ENCODE measurements around the gene SEMG1.

Gene SEMG1

GRCh38 chr20:45221076-45221475 lies 14.2 kb downstream of the SEMG1 start, which contains the start of gene SEMG2:
SEMG2 (plus strand) TSS chr20:45221373; CDS start chr20:45221390, 17 bp downstream.
- in situ Hi-C loops (cut with MboI; ENCODE audit: low sequenced_read_pairs): no loop called here

DNA sequence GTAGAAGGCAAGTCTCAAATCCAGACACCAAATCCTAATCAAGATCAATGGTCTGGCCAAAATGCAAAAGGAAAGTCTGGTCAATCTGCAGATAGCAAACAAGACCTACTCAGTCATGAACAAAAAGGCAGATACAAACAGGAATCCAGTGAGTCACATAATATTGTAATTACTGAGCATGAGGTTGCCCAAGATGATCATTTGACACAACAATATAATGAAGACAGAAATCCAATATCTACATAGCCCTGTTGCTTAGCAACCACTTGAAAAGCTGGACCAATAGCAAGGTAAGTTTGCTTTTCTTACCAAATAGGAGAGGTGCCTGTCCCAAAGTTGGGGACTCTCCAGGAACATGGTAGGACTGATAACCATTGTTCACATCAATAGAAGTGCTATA lies 16.3 kb downstream of the SEMG1 start:
- in situ Hi-C loops (cut with MboI; ENCODE audit: low sequenced_read_pairs): no loop called here

GRCh38 chr20:45226287-45226686 lies 19.5 kb downstream of the SEMG1 start:
- in situ Hi-C loops (cut with MboI; ENCODE audit: low sequenced_read_pairs): no loop called here

- in situ Hi-C loops (cut with MboI; ENCODE audit: low sequenced_read_pairs): no loop called here
Measured at GRCh38 chr20:45229264-45230056, 22.6 kb downstream of the SEMG1 start.

GRCh38 chr20:45230631-45231030 lies 23.8 kb downstream of the SEMG1 start:
- in situ Hi-C loops (cut with MboI; ENCODE audit: low sequenced_read_pairs): no loop called here

DNA sequence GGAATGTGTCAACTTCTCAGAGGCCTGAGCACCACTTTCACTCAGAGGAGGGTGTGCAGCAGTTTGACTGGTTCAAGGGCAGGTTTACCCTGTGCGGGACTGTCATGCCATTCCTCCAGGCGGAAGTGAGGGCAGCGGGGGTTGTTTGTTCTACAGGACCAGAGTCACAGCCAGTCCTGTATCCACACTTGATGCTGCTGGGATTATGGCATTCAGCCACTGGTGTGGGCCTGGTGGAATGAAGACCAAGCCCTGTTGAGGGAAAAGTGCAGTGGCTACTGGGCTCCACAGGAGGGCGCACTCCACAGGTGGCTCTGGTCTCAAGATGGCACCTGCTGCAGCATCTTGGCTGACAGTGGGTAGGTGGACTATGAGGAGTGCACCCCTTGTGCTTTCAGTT lies 29.2 kb downstream of the SEMG1 start:
- in situ Hi-C loops (cut with MboI; ENCODE audit: low sequenced_read_pairs): no loop called here

- in situ Hi-C loops (cut with MboI; ENCODE audit: low sequenced_read_pairs): no loop called here
Measured at GRCh38 chr20:45238139-45238538, 31.3 kb downstream of the SEMG1 start.

- in situ Hi-C loops (cut with MboI; ENCODE audit: low sequenced_read_pairs): no loop called here
Measured at GRCh38 chr20:45246109-45246508, 39.3 kb downstream of the SEMG1 start.

DNA sequence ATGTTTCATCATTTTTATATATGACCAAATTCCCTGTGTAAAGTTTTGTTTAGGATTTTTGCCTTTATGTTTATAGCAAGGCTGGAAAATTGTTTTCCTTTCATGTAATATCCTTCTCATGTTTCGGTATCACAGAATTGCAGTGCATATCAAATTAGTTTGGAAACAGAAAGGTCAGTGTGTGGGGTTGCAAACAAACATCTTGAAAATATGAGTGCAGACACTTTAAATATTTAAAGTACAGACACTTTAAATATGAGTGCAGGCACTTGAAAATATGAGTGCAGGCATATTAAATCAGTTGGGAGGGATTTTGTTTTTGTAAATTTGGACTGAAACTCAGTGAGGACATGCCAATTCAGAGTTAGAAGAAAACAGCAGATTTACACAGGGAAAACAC lies 41.0 kb downstream of the SEMG1 start:
- in situ Hi-C loops (cut with MboI; ENCODE audit: low sequenced_read_pairs): no loop called here

GRCh38 chr20:45248609-45249008 lies 41.8 kb downstream of the SEMG1 start:
- in situ Hi-C loops (cut with MboI; ENCODE audit: low sequenced_read_pairs): no loop called here

DNA sequence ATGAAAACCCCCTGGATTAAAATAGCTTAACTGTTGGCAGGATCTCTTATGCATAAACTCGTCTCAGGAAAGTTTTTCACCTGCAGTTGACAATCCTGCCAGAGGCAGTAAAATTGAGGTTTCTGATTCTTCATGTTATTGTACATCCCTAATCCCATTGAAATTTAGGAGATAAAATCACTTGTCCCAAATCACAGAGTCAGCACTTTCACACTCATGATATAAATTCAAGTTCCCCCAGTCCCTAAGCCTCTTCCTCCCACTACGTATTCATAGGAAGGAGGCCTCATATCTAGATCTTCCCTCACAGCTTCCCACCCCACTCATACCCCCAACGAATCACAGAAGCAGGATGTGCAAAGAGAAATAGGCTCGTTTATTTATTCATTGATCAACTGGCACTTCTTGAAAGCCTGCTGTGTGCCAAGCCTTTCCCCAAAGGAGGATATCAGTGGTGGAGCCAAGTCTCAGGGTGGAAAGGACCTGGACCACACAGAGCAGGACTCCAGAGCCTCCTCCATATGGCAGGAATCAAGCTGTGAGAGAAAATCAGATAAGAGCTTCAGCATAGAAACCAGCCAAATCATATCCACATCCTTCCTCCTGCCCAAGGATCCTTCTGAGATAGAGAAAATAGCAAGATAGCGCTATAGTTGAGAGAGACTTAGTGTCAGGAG lies 45.2 kb downstream of the SEMG1 start:
- in situ Hi-C loops (cut with MboI; ENCODE audit: low sequenced_read_pairs): no loop called here

DNA sequence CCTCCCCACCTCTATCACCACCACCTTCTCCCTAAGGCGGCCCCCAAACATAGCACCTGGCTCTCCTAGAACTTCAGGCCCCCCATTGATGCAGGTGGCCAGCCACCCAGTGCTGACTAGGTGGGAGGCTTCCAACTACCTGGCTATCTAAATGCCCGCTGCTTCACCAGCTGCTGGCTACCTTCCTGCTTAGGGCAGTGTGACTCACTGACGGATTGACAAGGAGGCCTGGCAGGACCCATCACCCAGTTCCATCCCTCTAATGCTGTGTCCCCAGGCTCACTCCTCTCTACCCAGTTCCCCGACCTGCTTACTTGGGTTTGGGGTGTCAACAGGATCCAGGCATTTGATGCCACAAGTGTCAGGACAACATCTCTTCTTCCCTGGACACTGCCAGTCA lies 46.4 kb downstream of the SEMG1 start:
- in situ Hi-C loops (cut with MboI; ENCODE audit: low sequenced_read_pairs): no loop called here

- in situ Hi-C loops (cut with MboI; ENCODE audit: low sequenced_read_pairs): no loop called here
Measured at GRCh38 chr20:45254383-45255262, 47.8 kb downstream of the SEMG1 start, which contains the start of gene SLPI. SLPI (minus strand) TSS chr20:45254564; CDS start chr20:45254543, 21 bp downstream.

GRCh38 chr20:45257161-45257560 lies 50.3 kb downstream of the SEMG1 start:
- in situ Hi-C loops (cut with MboI; ENCODE audit: low sequenced_read_pairs): no loop called here

- in situ Hi-C loops (cut with MboI; ENCODE audit: low sequenced_read_pairs): no loop called here
Measured at GRCh38 chr20:45257711-45258110, 50.9 kb downstream of the SEMG1 start.

DNA sequence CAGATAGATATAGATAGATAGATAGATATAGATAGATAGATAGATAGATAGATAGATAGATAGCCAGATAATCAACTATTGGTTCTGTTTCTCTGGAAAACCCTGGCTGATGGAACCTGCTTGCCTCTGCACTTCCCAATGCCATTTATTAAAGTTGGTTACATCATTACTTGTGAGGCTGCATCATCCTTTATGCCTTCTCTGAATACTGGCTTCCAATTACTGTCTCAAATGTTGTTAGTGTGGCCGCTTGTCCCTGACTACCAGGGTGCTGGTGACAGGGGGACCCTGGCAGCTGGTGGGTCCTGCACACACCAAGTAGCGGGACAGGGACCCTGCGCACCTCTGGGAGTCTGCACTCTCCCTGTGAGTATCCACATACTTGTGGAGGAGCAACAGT lies 51.4 kb downstream of the SEMG1 start:
- in situ Hi-C loops (cut with MboI; ENCODE audit: low sequenced_read_pairs): no loop called here

DNA sequence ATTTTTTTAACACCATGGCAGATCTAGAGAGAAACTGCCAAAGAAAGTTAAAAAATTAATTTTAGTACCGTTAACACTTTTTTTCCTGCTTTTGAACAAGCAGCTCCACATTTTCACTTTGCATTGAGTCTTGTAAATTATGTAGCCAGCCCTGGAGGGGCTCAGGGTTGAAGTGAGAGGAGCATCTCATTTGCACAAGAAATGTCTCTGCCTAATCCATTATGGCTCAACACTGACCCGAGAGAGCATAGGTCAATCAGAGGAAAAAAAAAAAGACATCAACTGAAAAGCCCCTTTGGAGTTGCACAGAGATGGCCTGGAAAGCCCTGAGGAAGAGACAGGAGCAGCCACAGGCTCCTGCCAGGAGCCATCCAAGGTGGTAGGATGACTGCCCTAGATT lies 51.8 kb downstream of the SEMG1 start:
- in situ Hi-C loops (cut with MboI; ENCODE audit: low sequenced_read_pairs): no loop called here
